Memory B cell (primary cell): Measurements from ENCODE around the gene FAM241A.

Experiments used
- ATAC-seq: fragments of 150-1000 bp; cut with Tn5 transposase; 2 replicates; pipeline ENCODE4 v1.10.0; 2021; ENCODE audit warnings: low read depth, mild to moderate bottlenecking, moderate library complexity
- DNase-seq, 2 donors: peaks; one replicate each; pipeline ENCODE4 v3.0.0; 2022; ENCODE audit warnings: low spot score in 2 of 2
- H3K27ac Mint-ChIP-seq: one replicate; pipeline ENCODE4 v1.8.0; 2022; ENCODE audit warnings: mild to moderate bottlenecking, moderate library complexity, mixed read lengths
- H3K27me3 Mint-ChIP-seq: one replicate; pipeline ENCODE4 v1.8.0; 2022; ENCODE audit warnings: mixed read lengths
- H3K36me3 Mint-ChIP-seq: one replicate; pipeline ENCODE4 v1.8.0; 2022; ENCODE audit warnings: mild to moderate bottlenecking, mixed read lengths
- H3K4me1 Mint-ChIP-seq: one replicate; pipeline ENCODE4 v1.8.0; 2022; ENCODE audit warnings: mixed read lengths
- H3K4me3 Mint-ChIP-seq: one replicate; pipeline ENCODE4 v1.8.0; 2022; ENCODE audit warnings: mild to moderate bottlenecking, moderate library complexity, mixed read lengths
- H3K9me3 Mint-ChIP-seq: one replicate; pipeline ENCODE4 v1.8.0; 2022; ENCODE audit warnings: mixed read lengths

Gene FAM241A

DNA sequence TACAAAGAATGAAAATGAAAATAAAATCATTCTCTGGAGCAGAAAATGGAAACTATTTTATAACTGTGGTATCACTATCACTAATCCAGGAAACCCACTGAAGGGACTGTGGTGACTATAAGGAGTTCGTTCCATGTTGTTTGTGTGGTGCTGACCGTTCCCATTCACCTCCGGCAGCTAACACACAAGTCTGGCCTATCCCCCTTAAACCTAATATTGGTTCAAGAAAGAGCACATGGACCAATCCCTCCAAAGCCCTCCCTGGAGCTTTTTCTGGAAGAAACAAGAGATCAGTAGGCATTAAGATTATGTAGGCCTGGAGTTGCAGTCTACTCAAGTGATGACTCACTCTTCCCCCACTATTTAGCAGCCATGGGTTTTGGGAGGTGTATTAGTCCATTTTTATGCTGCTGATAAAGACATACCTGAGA, 25.9 kb upstream of the FAM241A start:
- no peak for ATAC-seq
- H3K9me3 Mint-ChIP-seq: no peaks in the 10 kb centered on the region
- no peaks in the 10 kb centered on the region for H3K4me1 Mint-ChIP-seq
- no peak overlapping the region for H3K4me3 Mint-ChIP-seq
- no peak overlapping the region for H3K27ac Mint-ChIP-seq
- no peaks in the 10 kb centered on the region for H3K27me3 Mint-ChIP-seq
- DNase-seq: no peak
- H3K36me3 Mint-ChIP-seq: no peaks in the 10 kb centered on the region

DNA sequence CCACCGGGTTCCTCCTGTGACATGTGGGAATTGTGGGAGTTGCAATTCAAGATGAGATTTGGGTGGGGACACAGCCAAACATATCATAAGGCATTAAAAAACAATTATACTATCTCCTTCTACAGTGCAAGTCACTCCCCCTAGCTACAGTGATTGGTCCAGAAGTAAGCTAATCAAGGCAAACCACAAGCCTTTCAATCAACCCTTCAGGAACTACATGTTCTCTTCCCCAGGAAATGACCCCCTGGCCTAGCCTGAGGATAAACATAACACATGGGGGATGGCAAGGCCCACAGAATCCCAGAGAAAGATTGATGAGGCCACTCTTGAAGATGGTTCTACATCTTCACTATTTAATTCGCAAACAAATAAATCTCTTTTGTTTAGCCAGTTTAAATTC, 25.2 kb upstream of the FAM241A start:
- Mint-ChIP-seq H3K36me3 (no peaks in the 10 kb centered on the region), H3K27ac (no peak overlapping the region), H3K4me1 (no peaks in the 10 kb centered on the region), H3K4me3 (no peak overlapping the region), H3K27me3 (no peaks in the 10 kb centered on the region), H3K9me3 (no peaks in the 10 kb centered on the region)
- DNase-seq: no peak
- no peak for ATAC-seq

DNA sequence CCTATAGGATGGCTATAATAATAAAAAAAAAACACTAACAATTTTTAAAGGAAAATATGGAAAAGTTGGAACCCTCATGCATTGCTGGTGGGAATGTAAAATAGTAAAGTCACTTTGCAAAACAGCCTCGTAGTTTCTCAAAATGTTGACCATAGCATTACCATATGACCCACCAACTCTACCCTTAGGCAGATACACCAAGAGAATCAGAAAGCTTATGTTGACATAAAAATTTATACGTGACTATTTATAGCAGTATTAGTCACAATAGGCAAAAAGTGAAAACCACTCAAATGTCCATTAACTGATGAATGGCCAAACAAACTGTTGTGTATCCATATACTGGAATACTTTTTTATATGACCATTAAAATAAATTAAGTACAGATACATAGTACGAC, 19.8 kb upstream of the FAM241A start:
- DNase-seq (no peak), ATAC-seq (no peak)
- Mint-ChIP-seq H3K27ac (no peak overlapping the region), H3K27me3 (peaks cover 2% of the 10 kb centered on the region), H3K36me3 (no peaks in the 10 kb centered on the region), H3K9me3 (no peaks in the 10 kb centered on the region), H3K4me1 (no peaks in the 10 kb centered on the region), H3K4me3 (no peak overlapping the region)

DNA sequence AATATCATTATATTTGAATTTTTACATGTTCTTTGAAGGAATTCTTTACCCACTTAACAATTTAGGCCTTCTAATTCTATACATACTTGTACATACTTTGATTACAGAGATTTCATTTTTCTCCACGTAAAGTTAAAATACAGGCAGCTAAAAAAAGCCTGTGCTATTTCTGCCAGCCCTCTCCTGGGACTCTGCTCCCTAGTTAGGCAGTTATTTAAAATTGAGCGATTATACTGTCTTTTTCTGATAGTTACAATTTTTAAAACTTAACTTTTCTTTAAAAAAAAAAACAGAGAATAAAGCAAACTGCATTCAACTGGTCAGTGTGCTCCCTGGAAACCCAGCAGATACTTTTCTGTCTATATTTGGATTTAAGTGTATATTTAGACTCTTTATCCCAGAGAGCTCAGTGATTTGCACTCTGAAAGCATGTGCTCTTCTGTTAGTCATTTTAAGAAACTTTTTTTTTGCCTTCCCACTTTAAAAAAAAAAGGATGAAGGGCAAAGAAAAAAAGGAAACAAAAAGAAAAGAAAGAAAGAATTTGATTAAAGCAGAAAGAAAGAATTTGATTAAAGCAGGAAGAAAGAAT, 18.1 kb upstream of the FAM241A start:
- H3K27ac Mint-ChIP-seq: no peak overlapping the region
- H3K4me1 Mint-ChIP-seq: no peaks in the 10 kb centered on the region
- no peak for DNase-seq
- no peaks in the 10 kb centered on the region for H3K36me3 Mint-ChIP-seq
- ATAC-seq: no peak
- H3K9me3 Mint-ChIP-seq: no peaks in the 10 kb centered on the region
- H3K4me3 Mint-ChIP-seq: no peak overlapping the region
- H3K27me3 Mint-ChIP-seq: peaks cover 2% of the 10 kb centered on the region

DNA sequence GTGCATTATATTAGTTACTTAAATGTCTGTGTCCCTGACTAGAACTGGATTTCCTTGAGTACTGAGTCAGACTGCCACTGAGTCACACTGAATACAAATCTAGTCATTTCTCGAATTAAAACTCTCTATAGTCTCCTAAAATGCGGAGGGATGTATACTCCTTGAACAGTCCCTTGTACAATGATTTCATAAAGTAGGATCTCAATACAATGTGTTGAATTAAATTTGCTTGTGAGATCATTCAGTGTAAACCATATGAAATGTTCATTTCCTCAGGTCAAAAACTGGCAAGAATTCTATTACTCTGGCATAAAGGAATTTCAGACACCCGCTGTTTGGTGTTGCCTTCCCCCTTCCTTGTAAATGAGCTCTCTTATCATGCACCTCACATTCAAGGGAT, 17.5 kb upstream of the FAM241A start:
- ATAC-seq: no peak
- Mint-ChIP-seq H3K9me3 (no peaks in the 10 kb centered on the region), H3K36me3 (no peaks in the 10 kb centered on the region), H3K27me3 (peaks cover 2% of the 10 kb centered on the region), H3K27ac (no peak overlapping the region), H3K4me1 (no peaks in the 10 kb centered on the region), H3K4me3 (no peak overlapping the region)
- no peak for DNase-seq

DNA sequence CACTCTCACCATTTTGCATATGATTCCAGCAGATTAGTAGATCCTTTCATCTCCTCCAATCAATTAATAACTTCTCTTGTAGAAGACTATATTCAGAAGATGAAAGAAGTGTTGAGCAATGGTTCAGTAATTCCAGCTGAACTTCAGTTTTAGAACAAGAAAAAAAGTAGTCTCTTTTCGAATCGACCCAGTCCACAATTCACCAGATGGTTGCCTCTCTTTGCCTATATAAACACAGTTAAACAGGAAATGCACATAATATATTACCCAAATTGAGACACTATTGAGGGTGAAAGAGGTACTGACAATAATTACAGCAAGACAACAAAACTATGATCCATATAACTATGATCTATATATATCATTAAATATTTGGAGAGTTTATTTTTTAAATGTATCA, 16.8 kb upstream of the FAM241A start:
- no peak for ATAC-seq
- Mint-ChIP-seq H3K9me3 (no peaks in the 10 kb centered on the region), H3K4me1 (no peaks in the 10 kb centered on the region), H3K36me3 (no peaks in the 10 kb centered on the region), H3K27me3 (peaks cover 2% of the 10 kb centered on the region), H3K27ac (no peak overlapping the region), H3K4me3 (no peak overlapping the region)
- DNase-seq: no peak

DNA sequence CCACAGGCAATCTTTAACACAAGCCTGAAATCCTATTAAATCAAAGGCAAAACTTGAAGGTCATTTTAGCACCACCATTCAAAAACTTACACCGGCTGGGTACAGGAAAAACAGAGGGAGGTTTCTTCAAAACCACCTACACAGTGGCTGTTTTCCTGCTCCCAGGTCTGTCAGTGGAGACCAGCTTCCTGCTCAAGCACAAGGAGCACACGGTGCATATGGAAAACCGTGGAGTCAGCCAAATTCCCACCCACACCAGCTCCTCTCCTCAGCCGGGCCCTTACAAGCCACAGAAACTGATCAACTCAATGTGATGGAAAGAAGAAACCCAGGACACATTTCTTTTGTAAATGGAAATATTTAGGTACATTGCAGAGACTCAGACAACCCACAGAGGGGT, 14.3 kb upstream of the FAM241A start:
- H3K4me1 Mint-ChIP-seq: no peaks in the 10 kb centered on the region
- no peaks in the 10 kb centered on the region for H3K36me3 Mint-ChIP-seq
- H3K27ac Mint-ChIP-seq: no peak overlapping the region
- H3K4me3 Mint-ChIP-seq: no peak overlapping the region
- peaks cover under 1% of the 10 kb centered on the region for H3K27me3 Mint-ChIP-seq
- DNase-seq (no peak), ATAC-seq (no peak)
- no peaks in the 10 kb centered on the region for H3K9me3 Mint-ChIP-seq

DNA sequence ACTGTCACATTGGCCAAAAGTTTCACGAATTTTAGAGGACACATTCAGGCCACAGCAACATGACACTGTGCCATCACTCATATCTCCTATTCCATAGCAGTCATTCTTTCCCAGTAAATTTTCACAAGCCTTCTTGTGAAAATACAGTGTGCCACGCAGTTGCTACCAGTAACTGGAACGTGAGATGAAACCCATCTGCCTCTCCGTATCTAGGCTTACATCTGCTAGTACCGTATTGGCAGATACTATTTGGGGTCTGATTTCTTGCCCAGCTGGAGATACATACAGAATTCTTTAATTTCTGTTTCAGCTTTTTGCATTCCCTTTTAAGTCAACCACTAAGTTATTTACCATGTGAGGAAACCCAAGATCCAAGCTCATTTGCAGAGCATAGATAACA, 8.7 kb upstream of the FAM241A start:
- no peak for ATAC-seq
- no peak for DNase-seq
- no peak overlapping the region for H3K4me3 Mint-ChIP-seq
- H3K9me3 Mint-ChIP-seq: no peaks in the 10 kb centered on the region
- no peaks in the 10 kb centered on the region for H3K36me3 Mint-ChIP-seq
- H3K4me1 Mint-ChIP-seq: no peaks in the 10 kb centered on the region
- no peak overlapping the region for H3K27ac Mint-ChIP-seq
- H3K27me3 Mint-ChIP-seq: peaks cover 6% of the 10 kb centered on the region

DNA sequence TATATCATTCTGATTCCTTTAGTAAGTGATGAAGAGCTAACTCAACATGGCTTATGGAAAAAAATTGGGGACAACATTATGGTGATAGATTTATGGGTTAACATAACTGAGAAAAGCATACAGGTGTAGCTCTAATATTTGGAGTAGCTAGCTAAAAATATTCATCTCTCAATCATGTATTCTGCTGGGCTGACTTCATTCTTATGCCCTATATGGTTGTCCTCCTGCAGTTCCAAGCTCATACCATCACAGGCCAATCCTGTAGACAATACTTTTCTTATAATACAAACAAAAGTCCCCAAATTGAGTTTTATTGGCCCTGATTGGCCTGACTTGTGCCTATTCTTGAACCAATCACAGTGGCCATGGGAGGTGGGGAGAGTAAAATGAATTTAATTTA, 6.7 kb upstream of the FAM241A start:
- DNase-seq: no peak
- no peaks in the 10 kb centered on the region for H3K9me3 Mint-ChIP-seq
- H3K27me3 Mint-ChIP-seq: peaks cover 6% of the 10 kb centered on the region
- ATAC-seq: no peak
- no peaks in the 10 kb centered on the region for H3K36me3 Mint-ChIP-seq
- H3K4me1 Mint-ChIP-seq: no peaks in the 10 kb centered on the region
- no peak overlapping the region for H3K4me3 Mint-ChIP-seq
- no peak overlapping the region for H3K27ac Mint-ChIP-seq

DNA sequence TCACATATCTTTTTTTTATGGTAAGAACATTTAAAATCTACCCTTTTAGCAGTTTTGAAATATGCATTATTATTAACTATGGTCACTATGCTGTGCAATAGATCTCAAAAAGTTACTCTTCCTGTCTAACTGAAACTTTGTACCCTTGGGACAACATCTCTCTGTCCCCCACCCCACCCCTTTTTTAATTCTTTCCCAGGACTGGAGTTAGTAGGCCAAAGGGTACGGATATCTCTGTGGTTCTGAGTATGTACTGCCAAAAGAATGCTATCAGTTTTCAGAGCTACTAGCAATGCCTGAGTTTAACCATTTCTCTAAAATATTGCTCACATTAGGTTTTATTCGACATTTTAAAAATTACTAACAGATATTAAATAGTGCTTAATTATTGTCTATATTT, 4.7 kb upstream of the FAM241A start:
- ATAC-seq: no peak
- Mint-ChIP-seq H3K4me1 (peaks cover 3% of the 10 kb centered on the region), H3K27ac (no peak overlapping the region)

DNA sequence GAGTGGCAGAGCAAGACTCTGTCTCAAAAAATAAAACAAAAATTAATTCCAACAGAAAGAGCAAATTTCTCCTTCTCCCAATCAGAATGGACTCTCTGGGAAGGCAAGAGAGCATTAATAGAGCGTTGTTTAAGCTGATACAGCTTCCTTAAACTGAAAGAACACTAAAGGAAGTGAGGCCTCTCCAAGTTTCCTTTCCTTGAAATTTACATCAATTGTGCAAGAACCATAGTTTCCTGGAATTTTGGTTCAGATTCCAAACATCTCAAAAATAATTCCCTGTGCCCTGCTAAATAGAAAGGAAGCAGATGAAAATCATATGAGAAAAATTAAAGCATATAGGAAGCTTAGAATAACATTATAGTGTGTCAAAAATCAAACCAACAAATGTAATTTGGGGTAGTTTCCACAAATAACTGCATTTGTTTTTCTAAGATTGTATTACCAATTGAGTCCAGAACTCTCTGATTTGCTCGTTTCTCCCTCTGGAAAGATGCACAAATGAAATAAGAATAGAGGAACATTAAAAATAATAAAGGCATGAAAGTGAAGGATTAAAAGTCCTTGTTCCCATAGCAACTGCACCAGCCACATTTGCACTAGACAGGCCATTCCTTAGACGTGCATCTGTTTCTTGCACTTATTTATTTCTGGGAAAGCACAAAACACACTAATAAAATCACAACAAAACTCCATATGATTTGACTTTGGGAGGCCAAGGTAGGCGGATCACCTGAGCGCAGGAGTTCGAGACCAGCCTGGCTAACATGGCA, 3.7 kb upstream of the FAM241A start:
- Mint-ChIP-seq H3K27me3 (no peaks in the 10 kb centered on the region), H3K9me3 (no peaks in the 10 kb centered on the region), H3K36me3 (no peaks in the 10 kb centered on the region), H3K4me3 (no peak overlapping the region), H3K4me1 (peaks cover 7% of the 10 kb centered on the region), H3K27ac (no peak overlapping the region)
- DNase-seq: no peak
- no peak for ATAC-seq

More for the DNA sequence above, 4.7 kb upstream of the FAM241A start:
- no peak for DNase-seq
- Mint-ChIP-seq H3K36me3 (no peaks in the 10 kb centered on the region), H3K27me3 (peaks cover 6% of the 10 kb centered on the region), H3K4me3 (no peak overlapping the region), H3K9me3 (no peaks in the 10 kb centered on the region)

DNA sequence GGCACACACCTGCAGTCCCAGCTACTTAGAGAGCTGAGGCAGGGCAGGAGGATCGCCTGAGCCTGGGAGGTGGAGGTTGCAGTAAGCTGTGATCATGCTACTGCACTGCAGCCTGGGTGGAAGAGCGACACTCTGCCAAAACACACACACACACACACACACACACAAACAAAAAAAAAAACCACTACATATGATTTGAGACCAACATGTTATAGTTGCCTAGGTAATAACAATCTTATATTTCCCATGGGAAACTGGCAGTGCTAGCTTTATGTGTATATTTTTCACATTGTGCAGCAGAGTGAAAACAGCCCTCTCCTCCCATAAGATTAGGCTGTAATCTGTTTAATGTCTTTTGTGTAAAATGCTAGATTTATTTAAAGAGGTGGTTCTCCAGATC, 3.1 kb upstream of the FAM241A start:
- H3K27me3 Mint-ChIP-seq: no peaks in the 10 kb centered on the region
- no peak overlapping the region for H3K4me3 Mint-ChIP-seq
- H3K36me3 Mint-ChIP-seq: no peaks in the 10 kb centered on the region
- ATAC-seq (no peak), DNase-seq (no peak)
- no peak overlapping the region for H3K27ac Mint-ChIP-seq
- H3K4me1 Mint-ChIP-seq: peaks cover 9% of the 10 kb centered on the region
- no peaks in the 10 kb centered on the region for H3K9me3 Mint-ChIP-seq

DNA sequence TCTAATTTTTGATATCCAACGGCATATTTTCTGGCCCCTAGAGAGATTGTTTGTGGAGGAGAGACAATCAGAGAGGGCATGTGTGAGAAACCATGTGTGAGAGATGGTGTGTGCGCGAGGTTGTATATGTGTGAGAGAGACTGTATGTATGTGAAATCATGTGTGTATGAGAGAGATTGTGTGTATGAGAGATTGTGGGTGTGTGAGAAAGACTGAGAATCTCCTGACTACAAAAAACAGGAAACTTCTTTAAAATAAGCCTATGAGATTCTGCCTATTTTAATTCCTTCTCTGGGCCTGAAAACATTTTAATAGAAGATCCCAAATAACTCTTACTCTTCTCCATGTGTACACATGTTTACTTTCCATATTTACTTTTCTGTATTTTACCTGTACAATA, 1.5 kb upstream of the FAM241A start:
- H3K9me3 Mint-ChIP-seq: no peaks in the 10 kb centered on the region
- peaks cover 3% of the 10 kb centered on the region for H3K27me3 Mint-ChIP-seq
- no peak overlapping the region for H3K27ac Mint-ChIP-seq
- no peak overlapping the region for H3K4me3 Mint-ChIP-seq
- H3K4me1 Mint-ChIP-seq: peaks cover 9% of the 10 kb centered on the region
- no peaks in the 10 kb centered on the region for H3K36me3 Mint-ChIP-seq
- ATAC-seq (no peak), DNase-seq (no peak)

DNA sequence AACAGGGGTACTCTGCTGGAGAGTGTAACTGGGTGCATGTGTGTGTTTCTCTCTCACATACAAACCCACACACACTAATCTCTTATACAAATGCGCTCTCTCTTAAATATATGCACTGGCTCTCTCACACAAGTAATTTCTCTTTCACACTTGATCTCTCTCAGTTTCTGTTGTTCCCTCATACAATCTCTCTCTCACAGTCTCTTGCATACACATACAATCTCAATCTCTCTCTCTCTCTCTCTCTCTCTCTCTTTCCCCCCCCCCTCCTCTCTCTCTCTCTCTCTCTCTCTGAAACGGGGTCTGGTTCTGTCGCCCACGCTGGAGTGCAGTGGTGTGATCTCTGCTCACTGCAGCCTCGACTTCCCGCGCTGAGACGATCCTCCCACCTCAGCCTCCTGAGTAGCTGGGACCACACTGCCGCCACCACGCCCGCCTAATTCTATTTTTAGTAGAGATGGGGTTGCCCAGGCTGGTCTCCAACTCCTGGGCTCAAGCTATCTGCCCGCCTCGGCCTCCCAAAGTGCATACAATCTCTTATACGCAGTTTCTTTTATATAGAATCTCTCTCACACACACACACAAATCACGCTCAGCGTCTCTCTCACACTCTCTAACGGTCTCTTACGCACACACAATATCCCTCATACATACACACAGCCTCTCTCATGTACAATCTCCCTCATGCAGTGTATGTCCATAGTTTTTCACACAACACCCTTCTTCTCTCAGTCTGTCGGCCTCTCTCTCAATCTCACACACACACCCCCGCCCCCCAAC, 518 bp upstream of the FAM241A start:
- Mint-ChIP-seq H3K4me3 (peak overlapping the region; percentile 54), H3K27me3 (peaks cover 3% of the 10 kb centered on the region), H3K9me3 (no peaks in the 10 kb centered on the region), H3K36me3 (no peaks in the 10 kb centered on the region), H3K4me1 (peaks cover 9% of the 10 kb centered on the region), H3K27ac (peak overlapping the region; percentile 8)
- ATAC-seq (no peak), DNase-seq (no peak)
